Effector memory CD8-positive, alpha-beta T cell (primary cell): ENCODE data around the gene LDAH.

ENCODE experiments used
- ATAC-seq: fragments of 150-1000 bp; cut with Tn5 transposase; replicated peaks from 2 replicates; pipeline ENCODE4 v1.10.0; 2021; ENCODE audit warnings: mild to moderate bottlenecking, moderate library complexity
- DNase-seq, 3 experiments: peaks; one replicate each; pipeline ENCODE4 v3.0.0; 2021
- H3K27ac Mint-ChIP-seq, 2 donors: one replicate each; pipeline ENCODE4 v1.8.0; 2022; ENCODE audit warnings: mild to moderate bottlenecking in 2 of 2, mixed read lengths in 2 of 2, moderate library complexity in 2 of 2
- H3K27me3 Mint-ChIP-seq, 2 donors: one replicate each; pipeline ENCODE4 v1.8.0; 2022; ENCODE audit warnings: mixed read lengths in 2 of 2
- H3K36me3 Mint-ChIP-seq: one replicate; pipeline ENCODE4 v1.8.0; 2022; ENCODE audit warnings: mild to moderate bottlenecking, moderate library complexity, mixed read lengths; ENCODE audit not compliant: insufficient read depth
- H3K4me1 Mint-ChIP-seq, 2 donors: one replicate each; pipeline ENCODE4 v1.8.0; 2022; ENCODE audit warnings: low read depth in 2 of 2, mixed read lengths in 2 of 2
- H3K4me3 Mint-ChIP-seq, 2 donors: one replicate each; pipeline ENCODE4 v1.8.0; 2022; ENCODE audit warnings: mild to moderate bottlenecking in 2 of 2, mixed read lengths in 2 of 2, moderate library complexity in 2 of 2
- H3K9me3 Mint-ChIP-seq, 2 donors: one replicate each; pipeline ENCODE4 v1.8.0; 2022; ENCODE audit warnings: mixed read lengths in 2 of 2

LDAH gene

GRCh38 chr2:20663196-20664070 lies 159.5 kb downstream of the LDAH start:
- peaks cover 3 to 4% of the 10 kb centered on the region in 2 donors for H3K4me1 Mint-ChIP-seq
- ATAC-seq (no peak), DNase-seq (no peak)
- no peak overlapping the region for H3K27ac Mint-ChIP-seq
- H3K9me3 Mint-ChIP-seq = no peaks in the 10 kb centered on the region
- H3K4me3 Mint-ChIP-seq = no peak overlapping the region
- peaks cover 63 to 94% of the 10 kb centered on the region in 2 donors for H3K27me3 Mint-ChIP-seq
- H3K36me3 Mint-ChIP-seq = peaks cover 9% of the 10 kb centered on the region

GRCh38 chr2:20662308-20662937 lies 160.5 kb downstream of the LDAH start:
- Mint-ChIP-seq H3K27me3 (peaks cover 60 to 93% of the 10 kb centered on the region in 2 donors), H3K9me3 (no peaks in the 10 kb centered on the region), H3K27ac (no peak overlapping the region), H3K36me3 (peaks cover 9% of the 10 kb centered on the region), H3K4me1 (peaks cover 2 to 3% of the 10 kb centered on the region in 2 donors), H3K4me3 (no peak overlapping the region)
- no peak for ATAC-seq
- no peak for DNase-seq

GRCh38 chr2:20661421-20662307 lies 161.2 kb downstream of the LDAH start:
- peaks cover 60 to 99% of the 10 kb centered on the region in 2 donors for H3K27me3 Mint-ChIP-seq
- H3K4me1 Mint-ChIP-seq = peaks cover 2 to 3% of the 10 kb centered on the region in 2 donors
- H3K27ac Mint-ChIP-seq = no peak overlapping the region
- DNase-seq (peak; percentile 51 to 66 (median 60)), ATAC-seq (peak; percentile 80)
- H3K36me3 Mint-ChIP-seq = peaks cover 9% of the 10 kb centered on the region
- H3K4me3 Mint-ChIP-seq = no peak overlapping the region
- no peaks in the 10 kb centered on the region for H3K9me3 Mint-ChIP-seq

GRCh38 chr2:20660506-20661420 lies 162.1 kb downstream of the LDAH start:
- Mint-ChIP-seq H3K4me3 (no peak overlapping the region), H3K27ac (no peak overlapping the region), H3K9me3 (no peaks in the 10 kb centered on the region), H3K27me3 (peaks cover 54 to 97% of the 10 kb centered on the region in 2 donors), H3K36me3 (peaks cover 5% of the 10 kb centered on the region), H3K4me1 (peaks cover 0 to 3% of the 10 kb centered on the region in 2 donors)
- DNase-seq (no peak), ATAC-seq (no peak)

GRCh38 chr2:20657522-20658235 lies 165.2 kb downstream of the LDAH start:
- no peak overlapping the region for H3K4me3 Mint-ChIP-seq
- DNase-seq = no peak
- H3K9me3 Mint-ChIP-seq = no peaks in the 10 kb centered on the region
- H3K27ac Mint-ChIP-seq = no peak overlapping the region
- peaks cover 4% of the 10 kb centered on the region for H3K36me3 Mint-ChIP-seq
- peaks cover 35 to 66% of the 10 kb centered on the region in 2 donors for H3K27me3 Mint-ChIP-seq
- no peaks in the 10 kb centered on the region for H3K4me1 Mint-ChIP-seq
- no peak for ATAC-seq

- peaks cover 1 to 6% of the 10 kb centered on the region in 2 donors for H3K4me1 Mint-ChIP-seq
- no peaks in the 10 kb centered on the region for H3K9me3 Mint-ChIP-seq
- H3K4me3 Mint-ChIP-seq = no peak overlapping the region
- DNase-seq (no peak), ATAC-seq (no peak)
- peaks cover 24 to 55% of the 10 kb centered on the region in 2 donors for H3K27me3 Mint-ChIP-seq
- no peak overlapping the region for H3K27ac Mint-ChIP-seq
- H3K36me3 Mint-ChIP-seq = peaks cover 4% of the 10 kb centered on the region
Observed at GRCh38 chr2:20656561-20656960, 166.3 kb downstream of the LDAH start.

- ATAC-seq (no peak), DNase-seq (no peak)
- peaks cover 20 to 34% of the 10 kb centered on the region in 2 donors for H3K27me3 Mint-ChIP-seq
- peaks cover 9 to 18% of the 10 kb centered on the region in 2 donors for H3K4me1 Mint-ChIP-seq
- no peaks in the 10 kb centered on the region for H3K9me3 Mint-ChIP-seq
- H3K4me3 Mint-ChIP-seq = no peak overlapping the region
- H3K27ac Mint-ChIP-seq = no peak overlapping the region
- H3K36me3 Mint-ChIP-seq = peaks cover 7% of the 10 kb centered on the region
Observed at GRCh38 chr2:20654535-20654813, 168.4 kb downstream of the LDAH start.

GRCh38 chr2:20653695-20654534 lies 169.0 kb downstream of the LDAH start:
- H3K36me3 Mint-ChIP-seq = peaks cover 7% of the 10 kb centered on the region
- peaks cover 15 to 29% of the 10 kb centered on the region in 2 donors for H3K27me3 Mint-ChIP-seq
- DNase-seq (no peak), ATAC-seq (no peak)
- no peak overlapping the region for H3K27ac Mint-ChIP-seq
- no peak overlapping the region for H3K4me3 Mint-ChIP-seq
- H3K9me3 Mint-ChIP-seq = no peaks in the 10 kb centered on the region
- peaks cover 14 to 18% of the 10 kb centered on the region in 2 donors for H3K4me1 Mint-ChIP-seq

GRCh38 chr2:20652673-20653575 lies 170.0 kb downstream of the LDAH start:
- Mint-ChIP-seq H3K27me3 (peaks cover 8 to 19% of the 10 kb centered on the region in 2 donors), H3K36me3 (peaks cover 7% of the 10 kb centered on the region), H3K4me3 (no peak overlapping the region), H3K27ac (no peak overlapping the region), H3K4me1 (peaks cover 23 to 26% of the 10 kb centered on the region in 2 donors), H3K9me3 (no peaks in the 10 kb centered on the region)
- DNase-seq (no peak), ATAC-seq (no peak)

GRCh38 chr2:20652141-20652540 lies 170.8 kb downstream of the LDAH start:
- Mint-ChIP-seq H3K27me3 (peaks cover 5 to 12% of the 10 kb centered on the region in 2 donors), H3K9me3 (no peaks in the 10 kb centered on the region), H3K27ac (peak overlapping the region in 1 of 2 donors; percentile 96), H3K4me3 (peak overlapping the region; percentile 89 to 93), H3K36me3 (peaks cover 7% of the 10 kb centered on the region), H3K4me1 (peaks cover 23 to 27% of the 10 kb centered on the region in 2 donors)
- DNase-seq = no peak
- no peak for ATAC-seq

- peak overlapping the region; percentile 89 to 93 for H3K4me3 Mint-ChIP-seq
- peak overlapping the region; percentile 93 to 96 for H3K27ac Mint-ChIP-seq
- DNase-seq (no peak), ATAC-seq (no peak)
- H3K4me1 Mint-ChIP-seq = peaks cover 25 to 27% of the 10 kb centered on the region in 2 donors
- H3K27me3 Mint-ChIP-seq = peaks cover 5 to 7% of the 10 kb centered on the region in 2 donors
- H3K36me3 Mint-ChIP-seq = peaks cover 7% of the 10 kb centered on the region
- H3K9me3 Mint-ChIP-seq = no peaks in the 10 kb centered on the region
Observed at GRCh38 chr2:20651731-20652099, 171.2 kb downstream of the LDAH start.
